H1 (cell line): ENCODE data around the gene TPSD1. TPM values are rescaled to one million over a fixed set of nuclear protein-coding genes. Genes with fewer than 3 reads are reported as not detected.

ENCODE experiments used
- CTCF ChIA-PET: fragments of 300-600 bp; sonication (Branson Sonifier 250); formaldehyde crosslinking; loops from one replicate; lab custom pipeline; 2021; ENCODE audit not compliant: partially characterized antibody; lab: Charles Lee
- POLR2A ChIA-PET: fragments of 300-600 bp; sonication (Branson Sonifier 250); formaldehyde crosslinking; loops from one replicate; lab custom pipeline; 2021; ENCODE audit warnings: inconsistent platforms; ENCODE audit not compliant: partially characterized antibody; lab: Charles Lee
- DNase-seq, 2 experiments: peaks; one replicate each; pipeline versions ENCODE4 v3.0.0 to v3.0.0-alpha.2; 2010 to 2022; ENCODE audit warnings: low spot score in 2 of 2, low read depth in 1 of 2, mixed read lengths in 1 of 2
- FAIRE-seq: peaks from 2 replicates; lab custom pipeline; 2011; peaks lifted over from hg19 to GRCh38; lab: Jason Lieb, UNC
- H2AFZ ChIP-seq: 2 replicates; pipeline ENCODE4 v1.8.1; 2012; ENCODE audit warnings: low read length, inconsistent platforms
- H2AK5ac ChIP-seq: 2 replicates; pipeline ENCODE4 v1.6.1; 2013; ENCODE audit warnings: low read depth, low read length
- H2BK120ac ChIP-seq: replicated peaks from 2 replicates; pipeline ENCODE3; 2013; ENCODE audit warnings: low read depth, low read length, inconsistent platforms
- H2BK12ac ChIP-seq: 2 replicates; pipeline ENCODE4 v1.6.1; 2013; ENCODE audit warnings: low read depth, low read length
- H2BK15ac ChIP-seq: 2 replicates; pipeline ENCODE4 v1.6.1; 2013; ENCODE audit warnings: low read length
- H2BK20ac ChIP-seq: 2 replicates; pipeline ENCODE4 v1.6.1; 2013; ENCODE audit warnings: low read length
- H2BK5ac ChIP-seq: 2 replicates; pipeline ENCODE4 v1.6.1; 2013; ENCODE audit warnings: low read depth, low read length
- H3K14ac ChIP-seq: 2 replicates; pipeline ENCODE4 v1.6.1; 2013; ENCODE audit warnings: inconsistent platforms; ENCODE audit not compliant: insufficient read length
- H3K18ac ChIP-seq: 2 replicates; pipeline ENCODE4 v1.6.1; 2013; ENCODE audit warnings: low read length; ENCODE audit errors: extremely low read depth
- H3K23ac ChIP-seq: 2 replicates; pipeline ENCODE4 v1.6.1; 2013; ENCODE audit warnings: inconsistent platforms; ENCODE audit not compliant: insufficient read length
- H3K23me2 ChIP-seq: 2 replicates; pipeline ENCODE4 v1.6.1; 2013; ENCODE audit warnings: low read depth, low read length
- H3K27ac ChIP-seq: 2 replicates; pipeline ENCODE4 v1.6.1; 2011; ENCODE audit warnings: low read depth, low read length, inconsistent platforms
- H3K27me3 ChIP-seq, 4 experiments: replicated peaks in 1 of 4; 1 replicate in 1 of 4; 2 replicates in 3 of 4; pipeline versions ENCODE4 v1.6.1 to v1.8.1; 2011 to 2013; ENCODE audit warnings: low read length in 3 of 4, mild to moderate bottlenecking in 3 of 4, inconsistent platforms in 2 of 4, mixed read lengths in 2 of 4, moderate library complexity in 1 of 4; ENCODE audit not compliant: control insufficient read depth in 3 of 4, insufficient read depth in 3 of 4; ENCODE audit errors: extremely low read depth in 1 of 4
- H3K36me3 ChIP-seq, 4 experiments: 2 replicates each; pipeline versions ENCODE4 v1.6.1 to v1.8.1; 2011 to 2013; ENCODE audit warnings: mild to moderate bottlenecking in 4 of 4, low read length in 3 of 4, moderate library complexity in 2 of 4, control low read depth in 1 of 4, inconsistent platforms in 1 of 4; ENCODE audit not compliant: insufficient read depth in 4 of 4, control insufficient read depth in 2 of 4
- H3K4ac ChIP-seq: replicated peaks from 2 replicates; pipeline ENCODE3; 2013; ENCODE audit warnings: low read length, low read depth, mixed read lengths, inconsistent platforms; ENCODE audit not compliant: insufficient read length
- H3K4me1 ChIP-seq, 4 experiments: replicated peaks in 1 of 4; 1 replicate in 1 of 4; 2 replicates in 3 of 4; pipeline versions ENCODE4 v1.6.1 to v1.8.1; 2011 to 2013; ENCODE audit warnings: low read length in 3 of 4, inconsistent platforms in 2 of 4, mixed read lengths in 1 of 4; ENCODE audit not compliant: insufficient read depth in 4 of 4, control insufficient read depth in 3 of 4
- H3K4me2 ChIP-seq, 2 experiments: 2 replicates each; pipeline versions ENCODE4 v1.6.1 to v1.8.1; 2011 to 2013; ENCODE audit warnings: low read depth in 2 of 2, low read length in 2 of 2, control low read depth in 1 of 2, inconsistent platforms in 1 of 2, mild to moderate bottlenecking in 1 of 2; ENCODE audit not compliant: insufficient read depth in 1 of 2
- H3K4me3 ChIP-seq, 4 experiments: fragments of 200-600, 300-600 bp in 1 of 4; sonication (generic), shearing (Covaris generic), sonication (Bioruptor Twin) in 1 of 4; 2 replicates each; pipeline versions ENCODE4 v1.5.1 to v1.8.1; 2011 to 2016; ENCODE audit warnings: low read length in 4 of 4, low read depth in 3 of 4, control low read depth in 2 of 4, inconsistent platforms in 2 of 4, mild to moderate bottlenecking in 2 of 4, mixed read lengths in 1 of 4, moderate library complexity in 1 of 4; ENCODE audit not compliant: insufficient read depth in 2 of 4; ENCODE audit errors: extremely low read depth in 1 of 4
- H3K56ac ChIP-seq: replicated peaks from 2 replicates; pipeline ENCODE3; 2013; ENCODE audit warnings: low read depth, mild to moderate bottlenecking, mixed read lengths, low read length, inconsistent platforms; ENCODE audit not compliant: insufficient read length
- H3K79me1 ChIP-seq: 2 replicates; pipeline ENCODE4 v1.6.1; 2013; ENCODE audit warnings: low read depth, low read length, control low read depth
- H3K79me2 ChIP-seq, 2 experiments: 2 replicates each; pipeline versions ENCODE4 v1.6.1 to v1.8.1; 2012 to 2013; ENCODE audit warnings: low read length in 2 of 2, mild to moderate bottlenecking in 2 of 2, inconsistent platforms in 1 of 2; ENCODE audit not compliant: insufficient read depth in 2 of 2, control insufficient read depth in 1 of 2
- H3K9ac ChIP-seq, 4 experiments: replicated peaks in 1 of 4; 1 replicate in 1 of 4; 2 replicates in 3 of 4; pipeline versions ENCODE4 v1.6.1 to v1.8.1; 2011 to 2013; ENCODE audit warnings: low read depth in 3 of 4, low read length in 3 of 4, control low read depth in 2 of 4, mild to moderate bottlenecking in 2 of 4, moderate library complexity in 2 of 4, inconsistent platforms in 1 of 4; ENCODE audit errors: extremely low read depth in 1 of 4
- H3K9me3 ChIP-seq, 2 experiments: 2 replicates each; pipeline versions ENCODE4 v1.6.1 to v1.8.1; 2012 to 2013; ENCODE audit warnings: mild to moderate bottlenecking in 2 of 2, moderate library complexity in 2 of 2, control low read depth in 1 of 2, inconsistent platforms in 1 of 2, low read depth in 1 of 2, low read length in 1 of 2, mixed read lengths in 1 of 2; ENCODE audit not compliant: insufficient read depth in 2 of 2
- H4K20me1 ChIP-seq, 2 experiments: replicated peaks in 1 of 2; 2 replicates each; pipeline versions ENCODE3 to v1.8.1; 2011 to 2013; ENCODE audit warnings: inconsistent platforms in 2 of 2, low read length in 2 of 2, mild to moderate bottlenecking in 1 of 2; ENCODE audit not compliant: insufficient read depth in 2 of 2, control insufficient read depth in 1 of 2
- H4K5ac ChIP-seq: 2 replicates; pipeline ENCODE4 v1.6.1; 2013; ENCODE audit warnings: low read length, low read depth, mixed read lengths, inconsistent platforms; ENCODE audit not compliant: insufficient read length
- H4K8ac ChIP-seq: 2 replicates; pipeline ENCODE4 v1.8.0; 2013; ENCODE audit warnings: mild to moderate bottlenecking, moderate library complexity, low read length, inconsistent platforms; ENCODE audit not compliant: insufficient read depth; ENCODE audit errors: extremely low read depth
- H4K91ac ChIP-seq: replicated peaks from 2 replicates; pipeline ENCODE3; 2013; ENCODE audit warnings: low read length, mixed read lengths, inconsistent platforms; ENCODE audit not compliant: insufficient read length
- ATF3 ChIP-seq: IDR thresholded peaks from 2 replicates; pipeline ENCODE4 v1.6.1; 2011; ENCODE audit warnings: low read depth, mild to moderate bottlenecking, low read length; ENCODE audit not compliant: insufficient read depth
- CHD1 ChIP-seq: IDR thresholded peaks from 2 replicates; pipeline ENCODE4 v1.6.1; 2012; ENCODE audit warnings: low read depth, low read length, improper control_type of control experiment
- EP300 ChIP-seq, 2 experiments: IDR thresholded peaks; 1 replicate in 1 of 2; 2 replicates in 1 of 2; pipeline ENCODE4 v1.6.1; 2011 to 2012; ENCODE audit warnings: low read depth in 2 of 2, low read length in 2 of 2, mild to moderate bottlenecking in 2 of 2, borderline replicate concordance in 1 of 2, inconsistent platforms in 1 of 2, moderate library complexity in 1 of 2
- GABPA ChIP-seq: IDR thresholded peaks from 2 replicates; pipeline ENCODE4 v1.6.1; 2011; ENCODE audit warnings: mild to moderate bottlenecking, low read length, moderate library complexity, borderline replicate concordance; ENCODE audit not compliant: insufficient read depth
- HDAC6 ChIP-seq: IDR thresholded peaks from one replicate; pipeline ENCODE4 v1.7.1; 2012; ENCODE audit warnings: low read depth, mild to moderate bottlenecking, inconsistent platforms, low read length, moderate library complexity
- POLR2AphosphoS5 ChIP-seq: IDR thresholded peaks from 2 replicates; pipeline ENCODE4 v1.6.1; 2011; ENCODE audit warnings: low read depth, low read length
- RAD21 ChIP-seq, 2 experiments: IDR thresholded peaks in 1 of 2; conservative IDR thresholded peaks in 1 of 2; 2 replicates each; pipeline ENCODE4 v1.6.1; 2011; ENCODE audit warnings: low read depth in 2 of 2, low read length in 2 of 2, improper control_type of control experiment in 1 of 2, inconsistent platforms in 1 of 2, mild to moderate bottlenecking in 1 of 2, moderate library complexity in 1 of 2
- TAF1 ChIP-seq: IDR thresholded peaks from 2 replicates; pipeline ENCODE4 v1.6.1; 2011; ENCODE audit warnings: mild to moderate bottlenecking, low read depth, low read length
- TEAD4 ChIP-seq: IDR thresholded peaks from 2 replicates; pipeline ENCODE4 v1.6.1; 2012; ENCODE audit warnings: low read depth, low read length, inconsistent platforms, mixed read lengths
- USF2 ChIP-seq: IDR thresholded peaks from 2 replicates; pipeline ENCODE4 v1.6.1; 2011; ENCODE audit warnings: low read length, improper control_type of control experiment
- YY1 ChIP-seq: IDR thresholded peaks from 2 replicates; pipeline ENCODE4 v1.6.1; 2011; ENCODE audit warnings: low read depth, mild to moderate bottlenecking, low read length
- WGBS, 2 experiments: shearing (Covaris generic) in 1 of 2; methylation state at CpG; one replicate each; pipeline versions ENCODE4 v1.1.6 to v1.1.7; 2013 to 2015; ENCODE audit warnings: low lambda C conversion rate in 2 of 2, mixed read lengths in 2 of 2, inconsistent platforms in 1 of 2, low coverage in 1 of 2, missing lambda C conversion rate in 1 of 2; ENCODE audit not compliant: insufficient replicate concordance in 2 of 2, insufficient coverage in 1 of 2, insufficient read length in 1 of 2; ENCODE audit errors: extremely low coverage in 1 of 2, missing lambda C conversion rate in 1 of 2; 5-methylcytosine and 5-hydroxymethylcytosine counted together
- polyA plus RNA-seq, 7 experiments: library from polyadenylated mRNA; depleted of rRNA in 3 of 7; stranded (reverse) in 5 of 7; unstranded in 2 of 7; fragments of >200 nt in 5 of 7; fragments of 200-250 nt in 2 of 7; gene quantifications; 1 replicate in 5 of 7; 2 replicates in 1 of 7; 4 replicates in 1 of 7; pipeline versions ENCODE4 v1.2.1 to v1.2.3, GENCODE V29; 2011 to 2013; ENCODE audit warnings: missing spikeins in 2 of 7, mixed read lengths in 2 of 7
- total RNA-seq: library from RNA; stranded (reverse); fragmentation: NEBNext Ultra II Directional; extraction: Animal tissue kit (Norgen Biotek cat#: 25700); gene quantifications from 2 replicates; pipeline ENCODE4 v1.2.1, GENCODE V29; 2021

TPSD1 gene
- total and polyA plus RNA-seq, 2 of the 8 experiments (the other 6 are each of a cell fraction or from before 2014, with no cell fraction given), result 0.26 TPM; not detected in 1

- no peak overlapping the region for H3K27ac ChIP-seq
- DNase-seq (no peak), FAIRE-seq (no peak)
- no peak overlapping the region for H2BK20ac ChIP-seq
- H4K91ac ChIP-seq, result no peak overlapping the region
- peaks cover 10 to 13% of the 10 kb centered on the region in 2 experiments for H3K79me2 ChIP-seq
- WGBS, 2 experiments, result 84% methylated on average over 10 of the region's 12 CpGs; no CpG with 5 or more reads in 1 of the 2 experiments
- H3K9me3 ChIP-seq, result no peaks in the 10 kb centered on the region
- no peak overlapping the region for H2BK120ac ChIP-seq
- H3K4me2 ChIP-seq, result no peak overlapping the region
- H3K56ac ChIP-seq, result no peak overlapping the region
- H3K4ac ChIP-seq, result no peak overlapping the region
- H3K14ac ChIP-seq, result no peak overlapping the region
- peaks cover 7 to 8% of the 10 kb centered on the region in 2 experiments for H4K20me1 ChIP-seq
- H2BK15ac ChIP-seq, result no peak overlapping the region
- CTCF ChIA-PET, result interaction anchor here (1.1 to 2.9 kb wide), 8 partner anchors 9 to 233 kb away, joined by 3 to 7 read pairs (median 4); no protein-coding TSS in a partner anchor
- H3K27me3 ChIP-seq, result no peaks in the 10 kb centered on the region
- H3K23ac ChIP-seq, result no peak overlapping the region
- H2AFZ ChIP-seq, result no peak overlapping the region
- no peak overlapping the region for H3K18ac ChIP-seq
- H2BK5ac ChIP-seq, result no peak overlapping the region
- peaks cover 18% of the 10 kb centered on the region for H3K23me2 ChIP-seq
- no peak overlapping the region for H4K8ac ChIP-seq
- H3K4me3 ChIP-seq, result no peak overlapping the region
- H2BK12ac ChIP-seq, result no peak overlapping the region
- POLR2A ChIA-PET, result interaction anchor here (1.0 kb wide), 2 partner anchors 9 to 13 kb away, joined by 3 to 4 read pairs; no protein-coding TSS in a partner anchor
- no peaks in the 10 kb centered on the region for H3K36me3 ChIP-seq
- H4K5ac ChIP-seq, result no peak overlapping the region
- H2AK5ac ChIP-seq, result no peak overlapping the region
- H3K79me1 ChIP-seq, result peaks cover 3% of the 10 kb centered on the region; the same call in 1 of the 2 replicates
- H3K4me1 ChIP-seq, result peaks cover 0 to 14% (median 9%) of the 10 kb centered on the region in 4 experiments; a peak in 6 of 7 replicates
- no peak overlapping the region for H3K9ac ChIP-seq
- TF ChIP-seq USF2, result no peak
- TF ChIP-seq YY1, result no peak
- no peak for TF ChIP-seq HDAC6
- TF ChIP-seq RAD21 (IDR thresholded peaks at IDR 0.05 in 1 of 2, conservative IDR thresholded peaks at IDR 0.05 in 1 of 2; ENCODE audit: low read depth in 2 of 2, low read length in 2 of 2), result no peak
- TF ChIP-seq ATF3, result no peak
- TF ChIP-seq GABPA, result no peak
- no peak for TF ChIP-seq CHD1
- no peak for TF ChIP-seq TAF1
- TF ChIP-seq TEAD4, result no peak
- no peak for TF ChIP-seq EP300 (IDR thresholded peaks at IDR 0.05; ENCODE audit: borderline replicate concordance in 1 of 2, low read depth in 2 of 2, low read length in 2 of 2)
- TF ChIP-seq POLR2AphosphoS5, result no peak
These were observed 50.0 kb downstream of the TPSD1 start for GRCh38 chr16:1305823-1306222.
